Measurements from ENCODE around the gene TMEM59.
"Not testable (repeated sequence)": the region's sequence is repeated elsewhere in the genome, so short reads cannot be mapped to it uniquely, and the experiment has no call there.

Gene TMEM59

DNA sequence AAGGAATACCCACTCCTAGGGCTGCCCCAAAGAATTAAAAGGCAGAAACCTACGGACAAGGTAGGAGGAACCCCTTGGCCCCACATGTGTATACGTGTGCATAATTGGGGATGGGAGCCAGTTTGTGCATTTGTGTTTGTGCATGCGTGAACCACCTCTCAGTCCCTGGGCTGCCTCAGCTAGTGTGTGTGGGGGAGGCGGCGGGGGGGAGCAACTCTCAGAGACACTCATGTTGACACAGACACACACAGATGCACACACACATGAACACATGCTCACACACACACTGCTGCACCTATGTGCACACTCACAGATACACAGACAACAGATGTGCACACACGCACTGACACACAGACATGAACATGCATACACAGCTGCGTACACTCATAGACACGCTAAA is 40.1 kb downstream of the TMEM59 start:
- no peak for DNase-seq

DNA sequence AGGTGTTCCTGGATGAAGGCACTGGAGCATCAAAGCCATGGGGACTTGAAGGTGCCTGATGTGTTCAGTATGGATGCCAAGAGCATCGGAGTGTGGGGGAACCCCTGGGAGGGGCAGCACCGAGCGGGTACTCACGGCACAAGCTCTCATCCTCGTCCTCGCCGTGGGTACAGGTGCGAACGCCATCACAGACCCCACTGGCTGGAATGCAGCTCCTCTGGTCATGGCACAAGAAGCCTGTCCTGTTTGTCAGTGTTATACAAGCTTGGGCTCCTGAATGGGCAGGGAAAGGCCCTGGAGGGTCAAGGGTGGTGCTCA is 41.0 kb downstream of the TMEM59 start:
- DNase-seq = no peak

GRCh38 chr1:54011316-54012007 is 41.5 kb downstream of the TMEM59 start:
- DNase-seq = no peak

DNA sequence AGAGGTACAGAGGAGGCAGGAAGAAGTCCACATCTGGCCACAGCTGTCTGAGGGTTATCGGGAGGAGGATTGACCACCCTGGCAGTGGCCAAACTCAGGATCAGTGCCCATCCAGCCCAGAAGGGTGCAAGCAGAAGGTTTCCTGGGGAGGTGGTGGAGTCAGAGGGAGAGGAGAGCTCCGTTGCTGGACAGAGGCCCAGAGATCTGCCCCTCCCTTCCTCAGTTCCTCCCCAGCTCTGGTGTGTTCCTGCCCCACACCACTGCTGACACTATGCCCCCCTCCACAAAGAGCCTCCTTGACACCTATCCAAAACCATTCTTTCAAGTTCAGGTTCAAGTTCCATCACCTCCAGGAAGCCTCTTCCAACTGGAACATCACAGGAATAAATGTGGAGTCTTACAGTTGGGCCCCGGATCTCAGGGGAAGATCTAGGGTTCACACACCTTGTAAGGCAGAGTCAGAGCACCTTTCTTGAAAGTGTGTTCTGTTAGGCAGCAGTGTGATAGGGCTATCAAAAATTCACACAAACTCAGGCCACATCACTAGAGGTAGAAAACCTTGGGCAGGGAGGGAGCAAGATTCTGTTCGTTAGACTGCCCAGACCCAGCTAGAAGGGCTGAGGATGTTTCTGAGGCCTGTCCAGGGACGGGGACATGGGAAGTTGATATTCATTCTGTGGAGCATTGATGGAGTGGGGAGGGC is 42.4 kb downstream of the TMEM59 start:
- DNase-seq = no peak

DNA sequence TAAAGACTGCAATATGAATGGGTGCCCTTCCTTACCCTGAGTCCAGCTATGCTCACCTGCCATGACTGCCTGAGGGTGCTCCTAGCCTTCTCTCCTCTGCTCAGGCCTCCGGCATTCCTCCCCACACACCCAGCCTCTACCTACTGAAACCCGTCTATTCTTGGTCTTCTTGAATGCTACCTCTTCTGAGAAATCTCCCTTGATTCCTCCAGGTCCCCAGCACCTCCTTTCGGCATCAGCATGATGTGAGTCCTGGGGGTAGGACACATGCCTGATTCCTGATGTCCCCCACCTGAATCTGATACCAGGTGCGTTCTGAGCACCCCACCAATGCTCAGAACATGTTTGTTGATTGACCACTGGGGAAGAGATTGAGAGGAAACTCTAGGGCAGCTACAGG is 43.6 kb downstream of the TMEM59 start:
- DNase-seq = no peak

DNA sequence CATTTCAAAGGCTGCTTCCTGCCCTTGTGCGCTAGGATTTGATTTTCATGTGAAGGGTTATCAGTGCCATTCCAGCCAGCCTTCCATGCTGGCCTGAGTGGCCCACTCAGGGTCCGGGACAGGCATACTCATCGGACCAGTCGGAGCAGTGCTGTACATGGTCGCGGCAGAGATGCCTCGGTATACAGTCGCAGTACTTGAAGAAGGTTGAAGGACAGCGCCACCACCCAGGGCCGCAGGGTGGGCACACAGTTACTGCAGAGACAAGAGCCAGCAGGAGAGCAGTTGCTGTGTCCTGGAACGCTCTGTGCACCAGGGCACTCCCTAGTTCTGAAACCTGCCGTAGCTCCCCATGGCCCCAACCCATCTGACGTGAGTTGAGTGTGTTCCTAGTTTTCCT is 44.1 kb downstream of the TMEM59 start:
- DNase-seq = no peak

- DNase-seq = no peak
Observed at GRCh38 chr1:54007613-54008012, 45.4 kb downstream of the TMEM59 start.

- no peak for DNase-seq
Observed at GRCh38 chr1:54006508-54006907, 46.5 kb downstream of the TMEM59 start.

DNA sequence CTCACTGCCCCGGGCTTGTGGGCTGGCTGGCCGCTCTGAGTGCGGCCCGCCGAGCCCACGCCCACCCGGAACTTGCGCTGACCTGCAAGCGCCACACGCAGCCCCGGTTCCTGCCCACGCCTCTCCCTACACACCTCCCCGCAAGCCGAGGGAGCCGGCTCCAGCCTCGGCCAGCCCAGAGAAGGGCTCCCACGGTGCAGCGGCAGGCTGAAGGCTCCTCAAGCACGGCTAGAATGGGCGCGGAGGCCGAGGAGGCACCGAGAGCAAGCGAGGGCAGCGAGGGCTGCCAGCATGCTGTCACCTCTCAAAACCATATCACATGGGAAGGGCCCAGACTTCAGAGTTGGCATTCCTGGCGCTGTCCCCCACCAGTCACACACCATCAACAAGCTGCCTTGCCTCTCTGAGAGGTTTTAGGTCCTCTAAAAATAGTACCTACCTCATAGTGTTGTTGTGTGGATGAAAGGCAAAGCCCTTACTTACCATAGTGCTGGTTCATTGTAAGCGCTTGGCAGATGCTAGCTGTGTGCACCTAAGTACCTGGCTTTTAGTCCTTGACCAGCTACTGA is 48.4 kb downstream of the TMEM59 start:
- DNase-seq = no peak

GRCh38 chr1:54003750-54004480 is 49.1 kb downstream of the TMEM59 start:
- DNase-seq = not testable (repeated sequence)

- DNase-seq = no peak
Observed at GRCh38 chr1:54003249-54003646, 49.8 kb downstream of the TMEM59 start.

DNA sequence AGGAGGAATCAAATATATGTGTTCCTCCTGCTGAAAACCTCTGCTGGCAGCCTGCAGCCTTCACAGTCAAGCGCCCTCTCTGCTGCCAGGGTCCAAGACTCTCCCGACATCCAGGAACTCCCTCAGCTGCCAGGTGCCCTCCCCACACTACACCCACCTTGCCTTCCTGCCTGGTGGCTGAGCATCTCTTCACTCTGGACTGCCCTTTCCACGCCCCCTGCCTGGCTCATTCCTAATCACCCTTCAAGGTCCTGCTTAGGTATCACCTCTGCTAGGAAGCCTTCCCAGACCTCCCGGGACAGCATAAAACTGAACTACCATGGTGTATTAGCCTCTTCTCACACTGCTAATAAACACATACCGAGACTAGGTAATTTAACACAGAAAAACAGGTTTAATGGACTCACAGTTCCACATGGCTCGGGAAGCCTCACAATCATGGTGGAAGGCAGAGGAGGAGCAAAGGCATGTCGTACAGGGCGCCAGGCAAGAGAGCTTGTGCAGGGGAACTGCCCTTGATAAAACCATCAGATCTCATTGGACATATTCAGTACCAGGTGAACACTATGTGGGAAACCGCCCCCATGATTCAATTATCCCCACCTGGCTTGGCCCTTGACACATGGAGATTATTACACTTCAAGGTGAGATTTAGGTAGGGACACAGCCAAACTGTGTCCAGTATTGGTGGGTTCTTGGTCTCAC is 50.3 kb downstream of the TMEM59 start:
- DNase-seq = no peak

DNA sequence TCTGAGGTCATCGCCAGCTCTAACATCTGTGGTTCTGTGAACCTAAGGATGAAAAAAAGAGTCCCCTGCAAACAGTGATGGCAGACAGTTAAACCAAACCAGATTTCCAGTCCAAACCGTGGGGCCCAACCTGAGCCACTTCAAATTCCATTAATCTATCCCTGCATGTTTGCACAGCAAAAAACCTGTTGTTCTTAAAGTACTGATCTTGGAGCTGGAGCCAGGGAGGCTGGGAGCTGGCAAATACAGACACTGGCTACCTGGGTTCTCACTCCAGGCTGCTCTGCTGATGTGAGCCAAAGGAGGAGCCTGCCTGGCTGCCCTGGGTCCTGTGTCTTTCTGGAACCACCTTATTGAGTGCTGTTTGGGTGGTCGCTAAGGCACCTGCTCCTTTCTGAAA is 51.4 kb downstream of the TMEM59 start:
- DNase-seq = no peak

DNA sequence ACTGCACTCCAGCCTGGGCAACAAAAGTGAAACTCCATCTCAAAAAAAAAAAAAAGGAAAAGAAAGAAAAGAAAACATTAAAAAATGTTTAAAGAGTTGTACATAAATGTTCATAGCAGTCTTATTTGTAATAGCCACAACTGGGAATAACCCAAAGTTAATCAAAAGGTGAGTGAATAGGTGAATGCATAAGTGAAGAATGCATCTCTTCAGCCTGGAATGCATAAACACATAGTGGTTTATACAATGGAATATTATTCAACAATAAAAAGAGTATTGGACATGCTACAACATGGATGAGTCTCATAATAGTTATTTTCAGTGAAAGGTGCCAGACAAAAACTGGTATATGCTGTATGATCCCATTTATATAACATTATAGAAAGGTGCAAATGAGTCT is 53.1 kb downstream of the TMEM59 start:
- no peak for DNase-seq

DNA sequence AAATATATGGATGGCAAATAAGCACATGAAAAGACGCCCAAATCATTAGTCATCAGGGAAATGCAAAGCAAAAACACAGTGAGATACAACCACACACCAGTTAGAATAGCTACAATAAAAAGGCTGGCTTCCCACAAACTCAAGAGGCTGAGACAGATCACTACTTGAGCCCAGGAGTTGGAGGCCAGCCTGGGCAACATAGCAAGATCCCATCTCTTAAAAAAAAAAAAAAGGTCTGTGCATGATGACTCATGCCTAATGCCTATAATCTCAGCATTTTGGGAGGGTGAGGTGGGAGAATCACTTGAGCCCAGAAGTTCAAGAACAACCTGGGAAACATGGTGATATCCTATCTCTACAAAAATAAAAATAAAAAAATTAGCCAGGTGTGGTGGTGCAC is 54.8 kb downstream of the TMEM59 start:
- DNase-seq = no peak

DNA sequence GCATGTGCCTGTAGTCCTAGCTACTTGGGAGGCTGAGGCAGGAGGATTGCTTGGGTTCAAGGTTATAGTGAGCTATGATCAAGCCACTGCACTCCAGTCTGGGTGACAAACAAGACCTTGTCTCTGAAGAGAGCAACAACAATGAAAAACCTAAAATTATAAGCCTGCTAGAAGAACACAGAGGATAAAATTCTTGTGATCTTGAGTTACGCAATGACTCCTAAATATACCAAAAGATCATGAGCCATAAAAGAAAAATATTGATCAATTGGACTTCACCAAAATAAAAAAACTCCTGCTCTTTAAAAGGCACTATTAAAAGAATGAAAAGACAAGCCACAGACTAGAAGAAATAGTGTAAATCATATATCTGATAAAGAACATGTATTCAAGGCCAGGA is 57.3 kb downstream of the TMEM59 start:
- no peak for DNase-seq

GRCh38 chr1:53994516-53994915 is 58.5 kb downstream of the TMEM59 start:
- not testable (repeated sequence) for DNase-seq

DNA sequence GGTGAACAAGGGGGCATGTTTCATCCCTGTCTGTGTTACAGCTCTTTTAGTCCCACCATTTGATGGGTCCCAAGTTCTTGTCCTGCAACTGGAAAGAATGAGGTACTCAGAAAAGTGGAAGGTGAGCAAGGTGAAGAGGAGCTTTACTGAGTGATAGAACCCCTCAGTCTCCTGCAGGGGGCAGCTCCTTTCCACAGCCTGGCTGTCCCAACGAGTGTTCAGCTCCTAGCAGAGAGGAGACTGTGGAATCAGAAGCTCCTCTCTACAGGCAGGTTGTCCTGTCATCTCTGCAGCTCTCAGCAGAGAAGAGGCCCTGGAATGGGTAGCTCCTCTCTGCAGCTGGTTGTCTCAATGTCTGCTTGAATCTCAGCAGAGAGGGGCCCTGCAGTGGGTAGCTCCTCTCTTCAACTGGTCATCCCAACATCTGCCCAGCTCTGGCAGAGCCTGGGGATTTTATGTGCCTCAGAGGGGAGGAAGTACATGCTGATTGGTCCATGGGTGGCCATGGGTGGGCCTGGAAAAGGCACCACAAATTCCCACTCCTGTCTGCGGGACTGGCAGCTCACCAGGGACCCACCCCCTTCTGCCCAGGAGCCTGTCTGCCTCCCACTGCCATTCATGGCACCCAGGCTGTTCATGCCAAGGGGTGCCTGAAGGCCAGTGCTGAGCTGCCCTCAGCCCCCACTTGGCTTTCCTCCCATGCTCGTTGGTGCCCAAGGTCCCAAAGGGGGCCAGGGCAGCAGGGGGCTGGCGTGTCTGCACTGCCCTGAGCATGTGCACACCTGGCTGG is 60.7 kb downstream of the TMEM59 start:
- DNase-seq = no peak

DNA sequence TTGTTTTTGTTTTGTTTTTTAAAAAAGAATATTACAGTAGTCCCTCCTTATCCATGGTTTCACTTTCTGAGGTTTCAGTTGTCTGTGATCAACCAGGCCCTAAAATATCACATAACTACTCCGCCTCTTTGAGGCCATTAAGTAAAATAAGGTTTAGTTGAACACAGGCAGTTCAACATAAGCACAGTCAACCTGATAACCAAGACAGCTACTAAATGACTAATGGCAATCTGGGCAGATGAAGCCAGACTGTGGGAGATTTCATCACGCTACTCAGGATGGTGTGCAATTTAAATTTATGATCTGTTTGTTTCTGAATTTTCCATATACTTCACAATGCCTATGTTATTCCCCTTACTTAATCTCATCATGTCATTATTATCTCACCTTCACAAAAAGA is 65.1 kb downstream of the TMEM59 start:
- DNase-seq = no peak

GRCh38 chr1:53986458-53986857 is 66.5 kb downstream of the TMEM59 start:
- no peak for DNase-seq

DNA sequence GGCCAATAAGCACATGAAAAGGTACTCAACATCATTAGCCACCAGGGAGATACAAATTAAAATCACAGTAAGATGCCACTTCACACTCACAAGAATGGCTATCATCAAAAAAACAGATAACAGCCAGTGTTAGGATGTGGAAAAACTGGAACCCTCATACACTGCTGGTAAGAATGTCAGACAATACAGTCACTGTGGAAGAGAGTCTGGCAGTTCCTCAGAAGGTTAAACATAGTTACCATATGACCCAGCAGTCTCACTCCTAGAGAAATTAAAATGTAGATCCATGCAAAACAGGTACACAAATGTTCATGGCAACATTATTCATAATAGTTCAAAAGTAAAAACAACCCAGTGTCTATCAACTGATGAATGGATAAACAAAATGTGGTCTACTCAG is 68.3 kb downstream of the TMEM59 start:
- DNase-seq = no peak

DNA sequence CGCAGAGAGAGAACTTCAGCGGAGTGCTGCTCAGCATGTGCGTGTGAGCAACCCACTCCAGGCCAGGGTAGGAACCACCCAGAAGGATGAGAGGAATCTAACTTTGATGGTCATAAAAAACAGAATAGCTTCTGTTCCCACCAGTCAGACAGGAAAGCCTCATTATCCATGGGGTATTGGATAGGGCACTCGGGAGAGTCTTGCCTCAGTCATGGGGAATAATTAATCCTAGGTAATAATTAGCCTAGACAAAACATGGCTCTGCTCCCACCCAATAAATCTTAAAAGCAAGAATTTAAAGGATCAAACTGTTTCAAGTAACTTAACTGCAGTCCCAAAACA is 70.3 kb downstream of the TMEM59 start:
- no peak for DNase-seq
